ENCODE data around the gene TBCK.

TBCK gene

GRCh38 chr4:106116025-106116424 is 200.0 kb downstream of the TBCK start:
- no peak for TF ChIP-seq CTCF (IDR thresholded peaks at IDR 0.05)

DNA sequence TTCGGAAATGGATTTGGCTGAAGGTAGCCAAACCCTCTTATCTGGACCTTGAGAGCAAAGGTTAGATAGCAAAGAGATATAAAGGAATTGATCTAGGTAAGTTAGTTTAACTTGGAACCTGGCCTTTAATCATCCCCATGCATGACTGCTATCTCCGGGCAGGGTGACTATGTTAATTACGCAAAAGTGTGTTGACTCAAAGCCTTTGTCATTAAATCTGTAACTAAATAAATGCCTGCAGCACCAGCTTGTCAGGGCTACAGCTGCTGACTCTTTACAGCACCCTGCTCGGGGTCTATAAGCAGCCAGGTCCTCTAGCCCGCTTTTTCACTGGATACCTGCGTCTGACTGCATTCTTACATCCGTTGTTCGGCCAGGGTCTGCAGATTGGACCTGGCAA is 201.7 kb downstream of the TBCK start:
- no peak for TF ChIP-seq CTCF (IDR thresholded peaks at IDR 0.05)

- TF ChIP-seq CTCF (IDR thresholded peaks at IDR 0.05) = no peak
Measured at GRCh38 chr4:106109929-106110328, 206.1 kb downstream of the TBCK start.

DNA sequence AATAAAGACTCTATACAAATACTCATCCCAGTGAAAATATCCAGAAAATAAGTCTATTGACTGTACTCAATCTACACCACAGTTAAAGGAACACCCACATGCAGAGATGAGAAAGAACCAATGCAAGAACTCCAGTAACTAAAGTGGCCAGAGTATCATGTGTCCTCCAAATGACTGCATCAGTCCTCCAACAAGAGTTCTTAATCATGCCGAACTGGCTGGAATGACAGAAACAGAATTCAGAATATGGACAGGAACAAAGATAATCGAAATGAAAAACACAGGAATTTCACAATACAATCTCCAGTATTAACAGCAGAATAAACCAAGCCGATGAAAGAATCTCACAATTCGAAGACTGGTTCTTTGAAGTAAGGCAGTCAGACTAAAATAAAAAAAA is 210.3 kb downstream of the TBCK start:
- no peak for TF ChIP-seq CTCF (IDR thresholded peaks at IDR 0.05)

GRCh38 chr4:106104276-106104675 is 211.7 kb downstream of the TBCK start:
- no peak for TF ChIP-seq CTCF (IDR thresholded peaks at IDR 0.05)

DNA sequence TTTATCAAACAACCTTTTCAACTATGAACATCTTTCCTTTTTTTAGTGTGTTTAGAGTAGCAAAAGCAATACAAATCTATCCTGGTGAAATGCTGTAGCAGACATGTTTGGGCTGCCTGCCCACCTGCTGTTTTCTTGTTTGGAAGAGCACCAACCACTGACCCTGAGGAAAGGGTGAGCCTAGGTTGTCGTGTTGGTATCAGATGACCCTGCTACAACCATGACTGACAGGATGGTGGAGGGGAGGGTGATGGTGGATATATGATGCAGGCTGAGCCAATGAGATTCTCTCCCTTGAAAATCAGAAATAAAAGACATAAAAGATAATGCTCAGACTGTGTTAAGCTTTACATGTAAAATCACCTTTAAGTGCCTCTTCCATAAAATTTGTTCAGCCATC is 219.6 kb downstream of the TBCK start:
- no peak for TF ChIP-seq CTCF (IDR thresholded peaks at IDR 0.05)

- no peak for TF ChIP-seq CTCF (IDR thresholded peaks at IDR 0.05)
Measured at GRCh38 chr4:106095408-106095807, 220.6 kb downstream of the TBCK start.

DNA sequence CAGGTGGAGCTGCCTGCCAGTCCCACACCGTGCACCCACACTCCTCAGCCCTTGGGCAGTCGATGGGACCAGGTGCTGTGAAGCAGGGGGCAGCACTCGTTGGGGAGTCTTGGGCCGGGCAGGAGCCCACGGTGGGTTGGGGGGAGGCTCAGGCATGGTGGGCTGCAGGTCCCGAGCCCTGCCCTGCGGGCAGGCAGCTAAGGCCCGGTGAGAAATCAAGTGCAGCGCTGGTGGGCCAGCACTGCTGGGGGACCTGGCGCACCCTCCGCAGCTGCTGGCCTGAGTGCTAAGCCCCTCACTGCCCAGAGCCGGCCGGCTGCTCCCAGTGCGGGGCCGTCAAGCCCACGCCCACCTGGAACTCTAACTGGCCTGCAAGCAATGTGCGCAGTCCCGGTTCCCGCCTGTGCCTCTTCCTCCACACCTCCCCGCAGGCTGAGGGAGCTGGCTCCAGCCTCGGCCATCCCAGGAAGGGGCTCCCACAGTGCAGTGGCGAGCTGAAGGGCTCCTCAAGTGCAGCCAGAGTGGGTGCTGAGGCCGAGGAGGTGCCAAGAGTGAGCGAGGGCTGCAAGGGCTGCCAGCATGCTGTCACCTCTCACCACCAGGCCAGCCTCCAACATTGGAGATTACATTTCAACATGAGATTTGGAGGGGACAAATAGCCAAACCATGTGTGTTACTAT is 223.5 kb downstream of the TBCK start:
- no peak for TF ChIP-seq CTCF (IDR thresholded peaks at IDR 0.05)
